Epithelial cell of esophagus (primary cell): ENCODE data around the gene NUFIP2.

Experiments used
- DNase-seq: peaks from one replicate; pipeline ENCODE4 v3.0.0; 2010; ENCODE audit warnings: low read depth
- H3K4me3 ChIP-seq: 2 replicates; pipeline ENCODE4 v1.5.1; 2011; ENCODE audit warnings: mild to moderate bottlenecking, low read length, control low read depth
- TF ChIP-seq, protein P1 (sequence below): IDR thresholded peaks from 2 replicates; pipeline ENCODE4 v1.5.1; 2011; ENCODE audit warnings: low read depth, mild to moderate bottlenecking, low read length, control low read depth, inconsistent platforms; ENCODE audit not compliant: insufficient read depth; ENCODE audit errors: missing control alignments

Gene NUFIP2

DNA sequence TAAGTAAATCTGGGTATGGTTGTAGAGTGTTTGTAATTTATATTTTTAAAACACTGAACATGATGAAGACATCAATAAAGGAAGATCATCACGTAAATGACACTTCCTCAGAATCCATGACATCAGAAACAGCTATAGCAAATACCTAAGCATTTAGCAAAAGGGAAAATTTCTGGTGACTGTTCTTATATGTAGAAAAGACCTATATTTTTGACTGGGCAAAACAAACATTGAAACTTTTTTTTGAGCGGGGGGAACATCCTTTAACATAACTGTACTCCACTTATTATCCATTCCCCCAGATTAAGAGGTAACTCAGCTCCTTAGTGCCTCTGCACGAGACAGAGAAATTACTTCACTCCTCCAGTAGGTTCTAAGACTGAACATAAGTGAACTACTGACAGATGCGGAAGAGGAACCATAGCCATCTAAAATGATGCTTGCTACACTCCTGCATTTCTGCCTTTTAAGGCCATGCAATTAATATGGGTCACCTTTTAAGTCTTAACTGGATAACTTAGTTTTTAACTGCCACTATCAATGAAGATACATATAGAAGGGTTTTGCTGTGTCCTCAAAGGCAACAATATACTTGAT, 37.9 kb downstream of the NUFIP2 start:
- no peak for DNase-seq
- H3K4me3 ChIP-seq: no peak overlapping the region
- TF ChIP-seq, protein P1, sequence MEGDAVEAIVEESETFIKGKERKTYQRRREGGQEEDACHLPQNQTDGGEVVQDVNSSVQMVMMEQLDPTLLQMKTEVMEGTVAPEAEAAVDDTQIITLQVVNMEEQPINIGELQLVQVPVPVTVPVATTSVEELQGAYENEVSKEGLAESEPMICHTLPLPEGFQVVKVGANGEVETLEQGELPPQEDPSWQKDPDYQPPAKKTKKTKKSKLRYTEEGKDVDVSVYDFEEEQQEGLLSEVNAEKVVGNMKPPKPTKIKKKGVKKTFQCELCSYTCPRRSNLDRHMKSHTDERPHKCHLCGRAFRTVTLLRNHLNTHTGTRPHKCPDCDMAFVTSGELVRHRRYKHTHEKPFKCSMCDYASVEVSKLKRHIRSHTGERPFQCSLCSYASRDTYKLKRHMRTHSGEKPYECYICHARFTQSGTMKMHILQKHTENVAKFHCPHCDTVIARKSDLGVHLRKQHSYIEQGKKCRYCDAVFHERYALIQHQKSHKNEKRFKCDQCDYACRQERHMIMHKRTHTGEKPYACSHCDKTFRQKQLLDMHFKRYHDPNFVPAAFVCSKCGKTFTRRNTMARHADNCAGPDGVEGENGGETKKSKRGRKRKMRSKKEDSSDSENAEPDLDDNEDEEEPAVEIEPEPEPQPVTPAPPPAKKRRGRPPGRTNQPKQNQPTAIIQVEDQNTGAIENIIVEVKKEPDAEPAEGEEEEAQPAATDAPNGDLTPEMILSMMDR: no peak

DNA sequence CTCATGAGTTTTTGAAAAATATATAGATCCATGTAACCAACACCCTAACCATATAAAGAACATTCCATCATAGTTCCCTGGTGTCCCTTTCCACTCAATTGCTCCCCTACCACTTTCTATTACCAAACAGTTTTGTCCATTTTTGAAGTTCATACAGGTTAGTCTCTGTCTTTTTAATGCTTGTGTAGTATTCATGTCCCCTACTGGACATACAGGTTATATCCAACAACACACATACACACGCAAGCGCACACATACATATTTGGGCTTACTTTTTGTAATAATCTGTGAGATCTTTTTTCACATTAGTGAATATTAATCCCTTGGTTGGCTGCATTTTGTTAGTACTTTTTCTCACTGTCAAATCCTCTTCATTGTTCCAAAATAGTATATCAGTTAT, 40.9 kb downstream of the NUFIP2 start:
- H3K4me3 ChIP-seq: no peak overlapping the region
- DNase-seq: no peak
- TF ChIP-seq, protein P1: no peak

DNA sequence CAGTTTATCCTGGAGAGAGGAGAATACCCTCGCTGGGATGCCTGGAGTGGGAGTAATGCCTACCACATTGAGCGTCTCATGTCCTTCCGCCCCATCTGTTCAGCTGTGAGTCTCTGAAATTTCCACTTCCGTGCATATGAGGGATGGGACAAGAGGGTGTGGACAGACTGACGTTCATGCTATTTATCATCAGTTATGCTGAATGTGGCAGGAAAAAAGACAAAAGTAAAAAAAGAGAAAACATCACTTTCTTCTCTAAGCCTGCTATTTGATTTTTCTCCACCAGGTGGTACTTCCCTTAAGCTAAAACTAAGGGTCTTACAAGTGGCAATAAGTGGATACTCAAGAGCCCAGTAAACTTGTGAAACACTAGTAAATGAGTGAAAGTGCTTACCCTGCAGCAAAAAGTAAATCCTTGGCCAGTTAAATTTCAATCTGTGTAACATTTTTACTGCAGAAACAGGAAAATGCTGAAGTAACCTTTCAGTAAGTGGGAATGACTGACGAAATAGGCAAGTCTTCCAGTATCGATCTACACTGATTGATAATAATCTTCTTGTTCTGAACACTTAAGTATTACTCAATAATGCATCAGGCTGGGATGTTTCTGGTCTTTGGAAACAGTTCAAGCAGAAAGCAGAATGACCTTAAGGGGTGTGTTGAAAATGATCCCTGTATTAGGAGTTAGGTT, 41.7 kb downstream of the NUFIP2 start:
- no peak for DNase-seq
- TF ChIP-seq, protein P1: peak; percentile 7
- H3K4me3 ChIP-seq: no peak overlapping the region

DNA sequence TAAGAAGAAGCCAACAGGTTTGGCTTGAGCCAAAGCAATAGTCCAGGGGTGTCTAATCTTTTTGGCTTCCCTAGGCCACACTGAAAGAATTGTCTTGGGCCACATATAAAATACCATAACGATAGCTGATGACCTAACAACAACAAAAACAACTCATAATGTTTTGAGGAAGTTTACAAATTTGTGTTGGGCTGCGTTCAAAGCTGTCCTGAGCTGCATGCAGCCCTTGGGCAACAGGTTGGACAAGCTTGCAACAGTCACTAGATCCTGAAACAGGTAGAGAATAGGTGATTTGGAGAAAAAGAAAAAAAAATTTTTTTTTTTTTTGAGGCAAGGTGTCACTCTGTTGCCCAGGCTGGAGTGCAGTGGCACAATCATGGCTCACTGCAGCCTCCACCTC, 42.8 kb downstream of the NUFIP2 start:
- TF ChIP-seq, protein P1: no peak
- no peak overlapping the region for H3K4me3 ChIP-seq
- DNase-seq: no peak

DNA sequence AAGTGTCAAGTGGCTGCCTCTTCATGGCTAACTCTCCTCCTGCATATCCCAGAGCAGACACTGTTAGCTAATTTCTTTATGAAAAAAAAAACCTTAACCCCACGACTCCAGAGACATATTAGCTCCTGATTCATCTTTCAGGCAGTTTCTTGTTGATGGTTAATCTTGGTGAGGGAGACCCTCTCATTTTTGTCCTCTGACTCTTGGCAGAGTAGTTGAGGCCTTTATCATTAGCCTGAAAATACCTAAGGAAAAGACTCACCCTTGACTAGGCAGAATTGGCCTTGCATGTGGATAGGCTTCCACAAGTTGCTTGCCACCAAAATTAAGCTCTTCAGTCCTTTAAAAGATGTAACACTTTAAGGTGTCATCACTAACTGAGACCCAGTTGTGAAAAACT, 43.3 kb downstream of the NUFIP2 start:
- TF ChIP-seq, protein P1: no peak
- no peak for DNase-seq
- H3K4me3 ChIP-seq: no peak overlapping the region

DNA sequence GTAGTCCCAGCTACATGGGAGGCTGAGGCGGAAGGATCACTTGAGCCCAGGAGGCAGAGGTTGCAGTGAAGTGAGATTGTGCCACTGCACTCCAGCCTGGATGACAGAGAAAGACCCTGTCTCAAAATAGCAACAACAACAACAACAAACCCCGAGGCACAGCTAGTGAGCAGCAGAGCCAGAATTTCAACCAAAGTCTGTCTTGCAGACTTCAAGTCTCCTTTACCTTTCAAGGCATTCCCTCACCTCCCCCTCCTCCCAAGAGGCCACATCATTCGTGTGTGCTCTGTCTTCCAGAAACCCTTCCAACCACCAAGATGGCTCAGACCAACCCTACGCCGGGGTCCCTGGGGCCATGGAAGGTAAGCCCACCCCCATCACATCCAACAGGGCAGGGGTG, 45.1 kb downstream of the NUFIP2 start:
- TF ChIP-seq, protein P1: no peak
- DNase-seq: no peak
- no peak overlapping the region for H3K4me3 ChIP-seq

DNA sequence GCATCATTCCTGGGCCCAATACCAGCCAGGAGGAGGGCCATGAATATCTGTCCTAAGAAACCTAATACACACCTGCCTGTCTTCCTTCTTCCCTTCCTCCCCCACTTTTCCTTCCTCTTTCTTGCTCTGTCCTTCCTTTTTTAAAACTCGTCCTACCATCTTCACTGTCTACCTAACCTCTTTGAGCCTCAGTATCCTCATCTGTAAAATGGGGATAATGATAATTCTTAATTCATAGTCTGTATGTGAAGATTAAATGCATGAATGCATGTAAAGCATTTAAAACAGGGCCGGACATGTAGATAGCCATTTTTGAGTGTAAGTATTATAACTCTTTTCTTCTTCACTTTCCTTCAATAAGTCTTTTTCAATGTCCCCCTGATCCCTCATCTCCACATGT, 46.7 kb downstream of the NUFIP2 start:
- DNase-seq: no peak
- H3K4me3 ChIP-seq: no peak overlapping the region
- TF ChIP-seq, protein P1: no peak
